ENCODE data around the gene DUSP19. TPM values are rescaled to one million over a fixed set of nuclear protein-coding genes. Genes with fewer than 3 reads are reported as not detected.

Gene DUSP19
- total and polyA plus RNA-seq, 4 donors, result 0.27 to 2.2 (median 0.68) TPM

DNA sequence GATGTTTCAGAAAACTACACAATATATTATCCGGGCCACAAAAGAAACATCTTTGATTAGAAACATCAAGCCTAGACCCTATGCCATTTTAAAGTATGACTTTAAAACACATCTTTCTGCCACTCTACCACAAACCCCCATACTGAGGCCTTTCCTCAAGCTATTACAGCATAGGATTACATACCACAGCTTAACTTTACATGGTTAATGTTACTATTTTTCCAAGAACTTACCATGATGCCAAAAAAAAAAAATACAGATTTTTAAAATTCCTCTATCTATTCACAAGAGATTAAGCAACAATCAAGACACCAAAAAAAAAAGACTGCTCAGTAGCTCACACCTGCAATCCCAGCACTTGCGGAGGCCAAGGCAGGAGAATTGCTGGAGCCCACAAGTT is 49.3 kb upstream of the DUSP19 start:
- H3K4me1 ChIP-seq (ENCODE audit: control insufficient read depth in 4 of 4, insufficient read depth in 4 of 4, low read length in 3 of 4), result peaks cover 5 to 20% (median 17%) of the 10 kb centered on the region in 4 donors
- WGBS, result 95% methylated on average over 2 of the region's 2 CpGs

More for the DNA sequence above, 49.3 kb upstream of the DUSP19 start:
- TF ChIP-seq TAF1 (conservative IDR thresholded peaks at IDR 0.05) (no peak), NR2F2 (IDR thresholded peaks at IDR 0.05) (no peak), HNF4A (conservative IDR thresholded peaks at IDR 0.05) (no peak), GABPA (IDR thresholded peaks at IDR 0.05 in 1 of 2, conservative IDR thresholded peaks at IDR 0.05 in 1 of 2) (no peak), YY1 (IDR thresholded peaks at IDR 0.05) (no peak), SP1 (IDR thresholded peaks at IDR 0.05) (no peak), RAD21 (IDR thresholded peaks at IDR 0.05) (no peak), RXRA (IDR thresholded peaks at IDR 0.05) (no peak), FOXA1 (IDR thresholded peaks at IDR 0.05) (no peak)
- TF ChIP-seq, protein P1, sequence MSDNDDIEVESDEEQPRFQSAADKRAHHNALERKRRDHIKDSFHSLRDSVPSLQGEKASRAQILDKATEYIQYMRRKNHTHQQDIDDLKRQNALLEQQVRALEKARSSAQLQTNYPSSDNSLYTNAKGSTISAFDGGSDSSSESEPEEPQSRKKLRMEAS (IDR thresholded peaks at IDR 0.05), result no peak
- TF ChIP-seq, protein P2, sequence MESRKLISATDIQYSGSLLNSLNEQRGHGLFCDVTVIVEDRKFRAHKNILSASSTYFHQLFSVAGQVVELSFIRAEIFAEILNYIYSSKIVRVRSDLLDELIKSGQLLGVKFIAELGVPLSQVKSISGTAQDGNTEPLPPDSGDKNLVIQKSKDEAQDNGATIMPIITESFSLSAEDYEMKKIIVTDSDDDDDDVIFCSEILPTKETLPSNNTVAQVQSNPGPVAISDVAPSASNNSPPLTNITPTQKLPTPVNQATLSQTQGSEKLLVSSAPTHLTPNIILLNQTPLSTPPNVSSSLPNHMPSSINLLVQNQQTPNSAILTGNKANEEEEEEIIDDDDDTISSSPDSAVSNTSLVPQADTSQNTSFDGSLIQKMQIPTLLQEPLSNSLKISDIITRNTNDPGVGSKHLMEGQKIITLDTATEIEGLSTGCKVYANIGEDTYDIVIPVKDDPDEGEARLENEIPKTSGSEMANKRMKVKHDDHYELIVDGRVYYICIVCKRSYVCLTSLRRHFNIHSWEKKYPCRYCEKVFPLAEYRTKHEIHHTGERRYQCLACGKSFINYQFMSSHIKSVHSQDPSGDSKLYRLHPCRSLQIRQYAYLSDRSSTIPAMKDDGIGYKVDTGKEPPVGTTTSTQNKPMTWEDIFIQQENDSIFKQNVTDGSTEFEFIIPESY (IDR thresholded peaks at IDR 0.05), result no peak
- TF ChIP-seq, protein P3, sequence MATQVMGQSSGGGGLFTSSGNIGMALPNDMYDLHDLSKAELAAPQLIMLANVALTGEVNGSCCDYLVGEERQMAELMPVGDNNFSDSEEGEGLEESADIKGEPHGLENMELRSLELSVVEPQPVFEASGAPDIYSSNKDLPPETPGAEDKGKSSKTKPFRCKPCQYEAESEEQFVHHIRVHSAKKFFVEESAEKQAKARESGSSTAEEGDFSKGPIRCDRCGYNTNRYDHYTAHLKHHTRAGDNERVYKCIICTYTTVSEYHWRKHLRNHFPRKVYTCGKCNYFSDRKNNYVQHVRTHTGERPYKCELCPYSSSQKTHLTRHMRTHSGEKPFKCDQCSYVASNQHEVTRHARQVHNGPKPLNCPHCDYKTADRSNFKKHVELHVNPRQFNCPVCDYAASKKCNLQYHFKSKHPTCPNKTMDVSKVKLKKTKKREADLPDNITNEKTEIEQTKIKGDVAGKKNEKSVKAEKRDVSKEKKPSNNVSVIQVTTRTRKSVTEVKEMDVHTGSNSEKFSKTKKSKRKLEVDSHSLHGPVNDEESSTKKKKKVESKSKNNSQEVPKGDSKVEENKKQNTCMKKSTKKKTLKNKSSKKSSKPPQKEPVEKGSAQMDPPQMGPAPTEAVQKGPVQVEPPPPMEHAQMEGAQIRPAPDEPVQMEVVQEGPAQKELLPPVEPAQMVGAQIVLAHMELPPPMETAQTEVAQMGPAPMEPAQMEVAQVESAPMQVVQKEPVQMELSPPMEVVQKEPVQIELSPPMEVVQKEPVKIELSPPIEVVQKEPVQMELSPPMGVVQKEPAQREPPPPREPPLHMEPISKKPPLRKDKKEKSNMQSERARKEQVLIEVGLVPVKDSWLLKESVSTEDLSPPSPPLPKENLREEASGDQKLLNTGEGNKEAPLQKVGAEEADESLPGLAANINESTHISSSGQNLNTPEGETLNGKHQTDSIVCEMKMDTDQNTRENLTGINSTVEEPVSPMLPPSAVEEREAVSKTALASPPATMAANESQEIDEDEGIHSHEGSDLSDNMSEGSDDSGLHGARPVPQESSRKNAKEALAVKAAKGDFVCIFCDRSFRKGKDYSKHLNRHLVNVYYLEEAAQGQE (IDR thresholded peaks at IDR 0.05), result no peak
- TF ChIP-seq, protein P4, sequence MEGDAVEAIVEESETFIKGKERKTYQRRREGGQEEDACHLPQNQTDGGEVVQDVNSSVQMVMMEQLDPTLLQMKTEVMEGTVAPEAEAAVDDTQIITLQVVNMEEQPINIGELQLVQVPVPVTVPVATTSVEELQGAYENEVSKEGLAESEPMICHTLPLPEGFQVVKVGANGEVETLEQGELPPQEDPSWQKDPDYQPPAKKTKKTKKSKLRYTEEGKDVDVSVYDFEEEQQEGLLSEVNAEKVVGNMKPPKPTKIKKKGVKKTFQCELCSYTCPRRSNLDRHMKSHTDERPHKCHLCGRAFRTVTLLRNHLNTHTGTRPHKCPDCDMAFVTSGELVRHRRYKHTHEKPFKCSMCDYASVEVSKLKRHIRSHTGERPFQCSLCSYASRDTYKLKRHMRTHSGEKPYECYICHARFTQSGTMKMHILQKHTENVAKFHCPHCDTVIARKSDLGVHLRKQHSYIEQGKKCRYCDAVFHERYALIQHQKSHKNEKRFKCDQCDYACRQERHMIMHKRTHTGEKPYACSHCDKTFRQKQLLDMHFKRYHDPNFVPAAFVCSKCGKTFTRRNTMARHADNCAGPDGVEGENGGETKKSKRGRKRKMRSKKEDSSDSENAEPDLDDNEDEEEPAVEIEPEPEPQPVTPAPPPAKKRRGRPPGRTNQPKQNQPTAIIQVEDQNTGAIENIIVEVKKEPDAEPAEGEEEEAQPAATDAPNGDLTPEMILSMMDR (IDR thresholded peaks at IDR 0.05; ENCODE audit: low read depth, low read length, missing input control), result no peak
- H3K9me3 ChIP-seq (ENCODE audit: control insufficient read depth in 4 of 4, low read length in 3 of 4), result peaks cover 0 to 1% (median 0%) of the 10 kb centered on the region in 4 donors
- no peaks in the 10 kb centered on the region for H3K36me3 ChIP-seq (ENCODE audit: control insufficient read depth in 4 of 4, insufficient read depth in 3 of 4, low read depth in 1 of 4, low read length in 3 of 4)
- no peak overlapping the region for H3K9ac ChIP-seq (ENCODE audit: low read depth in 1 of 2, low read length in 2 of 2)
- no peak overlapping the region for H3K4me3 ChIP-seq (ENCODE audit: low read depth in 1 of 3, low read length in 3 of 3)
- no peaks in the 10 kb centered on the region for H3K27me3 ChIP-seq (ENCODE audit: control insufficient read depth in 4 of 4, insufficient read depth in 4 of 4, low read length in 3 of 4)
- H3K27ac ChIP-seq (ENCODE audit: low read depth in 1 of 2, low read length in 2 of 2), result no peak overlapping the region
- no peak for DNase-seq (ENCODE audit: low spot score)

Measured in liver (tissue), 9 donors.